Ishikawa (cell line): ENCODE results near the gene KXD1.

Experiments used
- CEBPB ChIP-seq: IDR thresholded peaks from 2 replicates; pipeline ENCODE4 v1.6.1; 2012
- CREB1 ChIP-seq: IDR thresholded peaks from 2 replicates; pipeline ENCODE4 v1.6.1; 2012; ENCODE audit warnings: low read depth
- EGR1 ChIP-seq: IDR thresholded peaks from 2 replicates; pipeline ENCODE4 v1.6.1; 2012
- EP300 ChIP-seq: IDR thresholded peaks from 2 replicates; pipeline ENCODE4 v1.6.1; 2012; ENCODE audit warnings: borderline replicate concordance
- FOXM1 ChIP-seq: IDR thresholded peaks from 2 replicates; pipeline ENCODE4 v1.6.1; 2012; ENCODE audit warnings: low read depth, borderline replicate concordance
- MAX ChIP-seq: IDR thresholded peaks from 2 replicates; pipeline ENCODE4 v1.6.1; 2012
- REST ChIP-seq: IDR thresholded peaks from 2 replicates; pipeline ENCODE4 v1.6.1; 2012; ENCODE audit warnings: low read depth, mild to moderate bottlenecking
- TCF12 ChIP-seq: IDR thresholded peaks from 2 replicates; pipeline ENCODE4 v1.6.1; 2012; ENCODE audit warnings: low read depth
- YY1 ChIP-seq: IDR thresholded peaks from 2 replicates; pipeline ENCODE4 v1.6.1; 2012; ENCODE audit warnings: low read depth

DNA sequence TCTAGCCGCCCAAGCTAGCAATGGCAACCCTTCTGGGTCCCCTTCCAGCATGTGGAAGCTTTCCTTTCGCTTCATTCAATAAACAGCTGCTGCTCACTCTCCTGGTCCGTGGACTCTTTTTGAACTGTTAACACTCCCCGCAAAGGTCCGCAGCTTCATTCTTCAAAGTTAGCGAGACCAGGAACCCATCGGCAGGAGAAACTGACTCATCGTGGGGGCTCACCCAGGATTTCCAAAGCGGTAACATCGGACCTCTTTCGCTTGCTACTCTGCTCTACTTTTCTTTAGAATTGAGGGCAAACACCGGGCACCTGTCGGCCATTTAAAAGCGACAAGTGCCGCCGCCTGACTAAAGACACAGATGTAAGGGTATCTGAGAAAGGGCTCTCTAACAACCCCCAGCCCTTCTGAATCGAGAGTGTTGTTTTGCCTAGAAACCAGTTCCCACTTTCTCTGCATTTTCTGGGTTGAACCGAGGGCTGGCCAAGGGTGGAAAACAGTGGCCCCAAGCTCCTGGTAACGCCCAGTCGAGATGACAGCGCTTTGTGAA lies 19.8 kb downstream of the KXD1 start:
- TF ChIP-seq REST (no peak), EP300 (no peak), TCF12 (no peak), MAX (no peak), EGR1 (no peak), FOXM1 (no peak), YY1 (no peak), CREB1 (no peak), CEBPB (no peak)
